NCI-H510A (cell line): ENCODE measurements around the gene TRAF3.
"Not testable (repeated sequence)": the region's sequence is repeated elsewhere in the genome, so short reads cannot be mapped to it uniquely, and the experiment has no call there.

ENCODE experiments used
- DNase-seq: peaks from one replicate; lab custom pipeline; 2025; lab: John Stamatoyannopoulos, UW

The TRAF3 gene

GRCh38 chr14:102866982-102867761 is 89.9 kb downstream of the TRAF3 start:
- no peak for DNase-seq

GRCh38 chr14:102867826-102868580 is 90.8 kb downstream of the TRAF3 start:
- no peak for DNase-seq

GRCh38 chr14:102868956-102869547 is 91.8 kb downstream of the TRAF3 start:
- no peak for DNase-seq

GRCh38 chr14:102870246-102870645 is 93.0 kb downstream of the TRAF3 start:
- no peak for DNase-seq

- no peak for DNase-seq
These were observed 94.0 kb downstream of the TRAF3 start for GRCh38 chr14:102870994-102871831.

GRCh38 chr14:102872020-102872419 is 94.8 kb downstream of the TRAF3 start:
- DNase-seq: no peak

- DNase-seq: no peak
These were observed 95.9 kb downstream of the TRAF3 start for GRCh38 chr14:102873131-102873530.

GRCh38 chr14:102873546-102874061 is 96.4 kb downstream of the TRAF3 start:
- DNase-seq: no peak

GRCh38 chr14:102875652-102876051 is 98.4 kb downstream of the TRAF3 start:
- DNase-seq: no peak

GRCh38 chr14:102877511-102877910 is 100.3 kb downstream of the TRAF3 start:
- DNase-seq: not testable (repeated sequence)

GRCh38 chr14:102878174-102878969 is 101.1 kb downstream of the TRAF3 start:
- no peak for DNase-seq

GRCh38 chr14:102878970-102879460 is 101.8 kb downstream of the TRAF3 start:
- no peak for DNase-seq

GRCh38 chr14:102882226-102882906 is 105.1 kb downstream of the TRAF3 start:
- DNase-seq: no peak

- no peak for DNase-seq
These were observed 105.9 kb downstream of the TRAF3 start for GRCh38 chr14:102883089-102883541.

- DNase-seq: no peak
These were observed 106.3 kb downstream of the TRAF3 start for GRCh38 chr14:102883554-102883953.

- DNase-seq: no peak
These were observed 108.6 kb downstream of the TRAF3 start for GRCh38 chr14:102885737-102886447.

GRCh38 chr14:102888748-102889147 is 111.5 kb downstream of the TRAF3 start:
- no peak for DNase-seq

- DNase-seq: no peak
These were observed 112.4 kb downstream of the TRAF3 start for GRCh38 chr14:102889615-102890014.

- DNase-seq: no peak
These were observed 113.9 kb downstream of the TRAF3 start for GRCh38 chr14:102891111-102891510.
